GM12891 (cell line): ENCODE data around the gene MAPRE2.

ENCODE experiments used
- PAX5 ChIP-seq: IDR thresholded peaks from 2 replicates; pipeline ENCODE4 v1.6.1; 2011; ENCODE audit warnings: low read length, moderate library complexity, mild to moderate bottlenecking; ENCODE audit not compliant: insufficient read depth, severe bottlenecking
- POLR2A ChIP-seq: IDR thresholded peaks from 2 replicates; pipeline ENCODE4 v1.6.1; 2011; ENCODE audit warnings: low read depth, low read length, control low read depth
- POLR2AphosphoS5 ChIP-seq: IDR thresholded peaks from 2 replicates; pipeline ENCODE4 v1.6.1; 2011; ENCODE audit warnings: low read depth, low read length, control low read depth
- POU2F2 ChIP-seq: IDR thresholded peaks from 2 replicates; pipeline ENCODE4 v1.6.1; 2011; ENCODE audit warnings: low read depth, mild to moderate bottlenecking, control low read depth, low read length, moderate library complexity
- SPI1 ChIP-seq: IDR thresholded peaks from 2 replicates; pipeline ENCODE4 v1.6.1; 2011; ENCODE audit warnings: low read depth, low read length, control low read depth

DNA sequence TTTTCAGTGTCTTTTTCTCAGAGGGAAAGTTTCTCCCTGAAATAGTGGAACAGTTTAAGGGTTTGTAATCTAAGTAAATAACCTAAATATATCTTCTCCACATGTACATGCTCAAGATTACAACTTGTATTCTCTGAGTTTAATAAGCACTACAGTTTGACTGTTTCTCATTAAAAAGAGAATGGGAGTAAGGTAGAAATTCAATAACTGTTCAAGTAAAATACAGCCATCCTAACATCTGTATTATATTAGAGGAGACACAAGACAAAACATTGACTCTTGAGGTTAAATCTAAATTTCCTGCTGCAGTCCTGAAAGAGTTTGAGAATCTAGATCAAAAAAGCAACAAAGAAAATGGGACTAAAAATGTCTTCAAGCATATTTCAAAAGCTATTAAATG is 126.6 kb downstream of the MAPRE2 start:
- TF ChIP-seq POLR2A (no peak), POLR2AphosphoS5 (no peak), POU2F2 (no peak), PAX5 (no peak), SPI1 (no peak)
